Ramos (cell line): ENCODE data around the gene KIFC3.

Experiments
- in situ Hi-C: fragments of 300-500 bp; cut with MboI; formaldehyde crosslinking; loops from one replicate; pipeline ENCODE4 v1.14.3; 2022; ENCODE audit warnings: low sequenced_read_pairs; ENCODE audit not compliant: unreplicated experiment

The KIFC3 gene

GRCh38 chr16:57771141-57771785, 31.0 kb downstream of the KIFC3 start:
- in situ Hi-C loops, result no loop called here

- in situ Hi-C loops, result no loop called here
These were observed 31.9 kb downstream of the KIFC3 start for GRCh38 chr16:57770361-57770760.

GRCh38 chr16:57769541-57770145, 32.6 kb downstream of the KIFC3 start:
- in situ Hi-C loops, result no loop called here

- in situ Hi-C loops, result no loop called here
These were observed 35.5 kb downstream of the KIFC3 start for GRCh38 chr16:57766714-57767348.

- in situ Hi-C loops, result no loop called here
These were observed 37.0 kb downstream of the KIFC3 start for GRCh38 chr16:57765160-57765728.

GRCh38 chr16:57764341-57765159, 37.7 kb downstream of the KIFC3 start:
- in situ Hi-C loops, result no loop called here

GRCh38 chr16:57764006-57764340, 38.3 kb downstream of the KIFC3 start:
- in situ Hi-C loops, result no loop called here

- in situ Hi-C loops, result no loop called here
These were observed 38.8 kb downstream of the KIFC3 start for GRCh38 chr16:57763285-57764005.

GRCh38 chr16:57762365-57763040, 39.8 kb downstream of the KIFC3 start:
- in situ Hi-C loops, result no loop called here

- in situ Hi-C loops, result no loop called here
These were observed 40.3 kb downstream of the KIFC3 start for GRCh38 chr16:57761957-57762356.

- in situ Hi-C loops, result no loop called here
These were observed 41.0 kb downstream of the KIFC3 start for GRCh38 chr16:57761301-57761700.

- in situ Hi-C loops, result no loop called here
These were observed 41.7 kb downstream of the KIFC3 start for GRCh38 chr16:57760357-57761160.

GRCh38 chr16:57759541-57760356, 42.5 kb downstream of the KIFC3 start:
- in situ Hi-C loops, result no loop called here

GRCh38 chr16:57759131-57759530, 43.2 kb downstream of the KIFC3 start:
- in situ Hi-C loops, result no loop called here

GRCh38 chr16:57758331-57759117, 43.8 kb downstream of the KIFC3 start:
- in situ Hi-C loops, result no loop called here

- in situ Hi-C loops, result no loop called here
These were observed 44.4 kb downstream of the KIFC3 start for GRCh38 chr16:57757883-57758282.

GRCh38 chr16:57757326-57757786, 44.9 kb downstream of the KIFC3 start:
- in situ Hi-C loops, result no loop called here
